Measurements from ENCODE around the gene TAOK1.
"Not testable (repeated sequence)": the region's sequence is repeated elsewhere in the genome, so short reads cannot be mapped to it uniquely, and the experiment has no call there.

The TAOK1 gene

DNA sequence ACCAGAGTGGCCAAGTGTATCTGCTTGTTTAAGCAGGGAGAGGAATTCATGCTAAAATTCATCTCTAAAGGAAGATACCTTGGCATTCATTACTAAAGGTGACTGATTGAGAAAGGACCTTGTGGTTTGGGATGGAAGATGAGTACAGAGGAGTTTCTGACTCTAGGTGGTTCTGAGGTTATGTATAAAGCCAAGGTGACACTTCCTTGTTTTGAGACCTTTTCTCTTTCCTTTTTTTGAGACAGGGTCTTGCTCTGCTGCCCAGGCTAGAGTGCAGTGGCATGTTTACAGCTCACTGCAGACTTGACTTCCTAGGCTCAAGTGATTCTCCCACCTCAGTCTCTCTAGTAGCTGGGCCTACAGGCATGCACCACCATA is 167.6 kb downstream of the TAOK1 start:
- TF ChIP-seq, protein P1, sequence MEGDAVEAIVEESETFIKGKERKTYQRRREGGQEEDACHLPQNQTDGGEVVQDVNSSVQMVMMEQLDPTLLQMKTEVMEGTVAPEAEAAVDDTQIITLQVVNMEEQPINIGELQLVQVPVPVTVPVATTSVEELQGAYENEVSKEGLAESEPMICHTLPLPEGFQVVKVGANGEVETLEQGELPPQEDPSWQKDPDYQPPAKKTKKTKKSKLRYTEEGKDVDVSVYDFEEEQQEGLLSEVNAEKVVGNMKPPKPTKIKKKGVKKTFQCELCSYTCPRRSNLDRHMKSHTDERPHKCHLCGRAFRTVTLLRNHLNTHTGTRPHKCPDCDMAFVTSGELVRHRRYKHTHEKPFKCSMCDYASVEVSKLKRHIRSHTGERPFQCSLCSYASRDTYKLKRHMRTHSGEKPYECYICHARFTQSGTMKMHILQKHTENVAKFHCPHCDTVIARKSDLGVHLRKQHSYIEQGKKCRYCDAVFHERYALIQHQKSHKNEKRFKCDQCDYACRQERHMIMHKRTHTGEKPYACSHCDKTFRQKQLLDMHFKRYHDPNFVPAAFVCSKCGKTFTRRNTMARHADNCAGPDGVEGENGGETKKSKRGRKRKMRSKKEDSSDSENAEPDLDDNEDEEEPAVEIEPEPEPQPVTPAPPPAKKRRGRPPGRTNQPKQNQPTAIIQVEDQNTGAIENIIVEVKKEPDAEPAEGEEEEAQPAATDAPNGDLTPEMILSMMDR (IDR thresholded peaks at IDR 0.05; ENCODE audit: borderline replicate concordance, control extremely low read depth, extremely low read depth, insufficient read depth, missing control alignments), result no peak
- no peak for DNase-seq (ENCODE audit: low spot score)
- in situ Hi-C loops (cut with MboI; ENCODE audit: low sequenced_read_pairs, unreplicated experiment), result no loop called here

DNA sequence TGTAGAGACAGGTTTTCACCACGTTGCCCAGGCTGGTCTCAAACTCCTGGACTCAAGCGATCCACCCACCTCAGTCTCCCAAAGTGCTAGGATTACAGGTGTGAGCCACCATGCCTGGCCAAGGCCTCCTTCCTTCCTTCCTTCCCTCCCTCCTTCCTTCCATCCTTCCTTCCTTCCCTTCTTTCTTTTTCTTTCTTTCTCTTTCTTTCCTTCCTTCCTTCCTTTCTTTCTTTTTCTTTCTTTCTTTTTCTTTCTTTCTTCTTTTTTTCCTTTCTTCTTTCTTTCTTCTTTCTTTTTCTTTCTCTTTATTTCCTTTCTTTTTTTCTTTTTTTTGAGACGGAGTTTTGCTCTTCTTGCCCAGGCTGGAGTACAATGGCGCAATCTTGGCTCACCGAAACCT is 168.0 kb downstream of the TAOK1 start:
- in situ Hi-C loops (cut with MboI; ENCODE audit: low sequenced_read_pairs, unreplicated experiment); DNase-seq (ENCODE audit: low spot score): not testable (repeated sequence)

DNA sequence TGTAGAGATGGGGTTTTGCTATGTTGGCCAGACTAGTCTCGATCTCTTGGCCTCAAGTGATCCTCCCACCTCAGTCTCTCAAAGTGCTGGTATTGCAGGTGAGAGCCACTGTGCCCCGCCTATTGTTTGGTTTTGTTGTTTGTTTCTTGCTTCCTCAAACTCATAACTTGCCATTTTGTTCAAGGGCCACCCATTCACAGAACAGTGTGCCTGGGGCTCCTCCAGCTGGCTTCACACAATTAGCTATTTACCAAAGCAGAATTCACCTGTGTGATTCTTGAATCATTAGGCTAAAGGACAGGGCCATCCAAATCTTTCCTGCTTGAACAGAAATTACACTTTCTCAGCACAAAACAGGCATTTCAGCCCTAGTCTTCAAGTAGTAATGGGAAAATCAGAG is 169.5 kb downstream of the TAOK1 start:
- TF ChIP-seq, protein P1 (IDR thresholded peaks at IDR 0.05; ENCODE audit: borderline replicate concordance, control extremely low read depth, extremely low read depth, insufficient read depth, missing control alignments), result no peak
- no peak for DNase-seq (ENCODE audit: low spot score)
- in situ Hi-C loops (cut with MboI; ENCODE audit: low sequenced_read_pairs, unreplicated experiment), result no loop called here

DNA sequence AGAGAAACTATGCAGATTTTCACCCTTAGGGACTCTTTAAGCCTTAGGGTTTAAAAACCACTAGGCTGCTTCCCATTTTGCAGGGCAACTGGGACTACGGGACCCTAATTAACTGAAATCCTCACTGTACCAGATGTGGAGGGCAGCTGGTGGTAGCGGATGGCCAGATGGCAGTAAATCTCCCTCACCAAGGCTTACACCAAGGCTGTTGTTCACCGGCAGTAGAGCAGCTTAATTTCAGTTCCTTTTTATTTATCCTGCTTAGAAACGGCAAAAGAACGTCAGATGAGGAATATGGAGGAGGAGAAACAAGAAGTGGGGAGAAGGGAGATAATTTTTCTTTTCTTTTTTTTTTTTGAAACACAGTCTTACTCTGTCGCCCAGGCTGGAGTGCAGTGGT is 170.2 kb downstream of the TAOK1 start:
- TF ChIP-seq, protein P1 (IDR thresholded peaks at IDR 0.05; ENCODE audit: borderline replicate concordance, control extremely low read depth, extremely low read depth, insufficient read depth, missing control alignments), result no peak
- in situ Hi-C loops (cut with MboI; ENCODE audit: low sequenced_read_pairs, unreplicated experiment), result no loop called here
- no peak for DNase-seq (ENCODE audit: low spot score)

DNA sequence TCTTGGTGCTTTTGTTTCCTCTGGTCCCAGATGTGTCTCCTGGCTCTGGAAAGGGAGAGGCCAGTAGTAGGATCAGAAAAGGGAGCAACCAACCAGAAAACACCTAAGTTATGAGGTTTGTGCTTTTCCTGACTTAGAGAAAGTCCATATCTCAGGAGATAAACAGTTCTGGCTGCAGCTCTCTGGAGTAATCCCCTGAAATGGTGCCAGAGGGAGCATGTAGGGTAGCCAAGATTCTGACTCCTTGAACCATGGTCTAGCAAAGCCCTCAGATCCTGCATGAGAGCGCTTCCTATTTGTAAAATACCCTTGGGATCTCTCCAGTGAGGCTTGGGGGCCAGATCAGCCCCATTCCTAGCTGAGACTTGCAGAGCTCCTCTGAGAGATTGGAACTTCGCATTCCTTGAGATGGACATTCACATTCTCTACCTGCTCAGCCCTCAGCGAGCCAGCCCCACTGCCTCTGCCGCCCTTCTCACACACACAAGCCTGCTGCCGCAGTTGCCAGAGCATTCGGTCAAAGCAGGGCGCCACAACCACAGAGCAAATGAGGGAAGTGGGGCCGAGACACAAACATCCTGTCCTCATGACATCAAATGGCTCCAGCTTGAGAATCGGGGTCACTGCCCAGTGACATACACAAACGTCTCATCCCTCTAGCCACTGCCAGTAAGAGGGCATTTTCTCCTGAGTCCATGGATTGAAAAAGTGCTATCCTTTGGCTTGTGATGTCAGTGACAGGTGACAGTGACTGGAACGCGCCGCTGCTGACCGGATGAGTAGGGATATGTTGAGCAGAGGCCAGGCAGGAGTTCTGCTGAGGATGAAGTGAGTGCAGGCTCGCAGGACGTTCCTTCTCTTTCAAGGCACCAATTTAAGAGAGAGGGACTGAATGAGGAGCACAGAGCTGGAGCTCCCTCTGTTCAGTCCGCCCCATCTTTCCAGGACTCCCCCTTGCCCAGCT is 171.7 kb downstream of the TAOK1 start:
- peak; percentile 17 for DNase-seq (ENCODE audit: low spot score)

DNA sequence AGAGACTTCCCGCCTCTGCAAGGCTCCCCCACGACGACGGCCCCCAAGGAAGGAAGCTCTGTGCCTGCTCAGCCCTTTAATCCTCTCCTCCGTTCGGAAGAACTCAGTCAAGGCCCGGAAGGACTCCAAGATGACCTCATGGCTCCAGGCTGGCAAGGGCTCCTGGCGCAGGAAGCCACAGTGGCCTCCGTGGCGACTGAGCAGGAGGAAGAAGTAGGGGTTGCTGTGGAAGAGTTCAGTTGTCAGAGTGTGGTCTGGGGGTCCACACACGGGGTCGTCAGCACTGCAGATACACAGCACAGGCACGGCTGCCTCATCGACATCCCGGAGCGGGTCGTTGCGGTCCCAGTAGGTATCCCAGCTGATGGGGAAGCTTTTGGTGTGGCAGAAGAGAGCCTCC is 172.5 kb downstream of the TAOK1 start:
- no peak for DNase-seq (ENCODE audit: low spot score)
- TF ChIP-seq, protein P1 (IDR thresholded peaks at IDR 0.05; ENCODE audit: borderline replicate concordance, control extremely low read depth, extremely low read depth, insufficient read depth, missing control alignments), result no peak
- in situ Hi-C loops (cut with MboI; ENCODE audit: low sequenced_read_pairs, unreplicated experiment), result no loop called here

More for the DNA sequence above, 171.7 kb downstream of the TAOK1 start:
- in situ Hi-C loops (cut with MboI; ENCODE audit: low sequenced_read_pairs, unreplicated experiment), result no loop called here
- TF ChIP-seq, protein P1 (IDR thresholded peaks at IDR 0.05; ENCODE audit: borderline replicate concordance, control extremely low read depth, extremely low read depth, insufficient read depth, missing control alignments), result no peak

DNA sequence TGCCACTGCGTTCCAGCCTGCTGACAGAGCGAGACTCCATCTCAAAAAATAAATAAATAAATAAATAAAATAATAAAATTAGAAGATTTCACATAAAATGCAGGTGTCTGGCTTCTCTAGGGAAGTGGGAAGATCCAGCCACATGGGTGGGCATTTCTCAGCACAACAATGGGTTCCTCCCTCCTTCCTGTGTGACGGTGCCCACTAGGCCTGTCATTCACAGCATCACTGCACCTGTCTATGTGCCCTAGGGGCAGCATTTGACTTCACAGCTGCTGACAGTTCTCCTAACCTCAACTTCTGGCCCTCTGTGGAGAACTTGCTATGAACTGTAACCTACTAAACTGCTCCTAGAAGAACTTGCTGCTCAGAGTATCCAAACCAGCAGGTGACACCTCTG is 173.7 kb downstream of the TAOK1 start:
- TF ChIP-seq, protein P1 (IDR thresholded peaks at IDR 0.05; ENCODE audit: borderline replicate concordance, control extremely low read depth, extremely low read depth, insufficient read depth, missing control alignments), result no peak
- in situ Hi-C loops (cut with MboI; ENCODE audit: low sequenced_read_pairs, unreplicated experiment), result no loop called here
- DNase-seq (ENCODE audit: low spot score), result peak; percentile 12

Data from GM13976 (cell line).